GM23338 (cell line): ENCODE data around the gene C17orf100.

Experiments used
- CREB1 ChIP-seq: fragments of 250-450 bp; sonication (Bioruptor Pico); IDR thresholded peaks from 2 replicates; pipeline ENCODE4 v1.5.0; 2020; ENCODE audit warnings: low read depth, mild to moderate bottlenecking, moderate library complexity
- EZH2 ChIP-seq: fragments of 200-600 bp; sonication (generic); IDR thresholded peaks from one replicate; pipeline ENCODE4 v1.8.0; 2017; ENCODE audit warnings: antibody characterized with exemption, mild to moderate bottlenecking, low read depth; ENCODE audit not compliant: unreplicated experiment
- EZH2phosphoT487 ChIP-seq: fragments of 200-600 bp; sonication (generic); IDR thresholded peaks from one replicate; pipeline ENCODE4 v1.8.1; 2018; ENCODE audit warnings: antibody characterized with exemption; ENCODE audit not compliant: unreplicated experiment
- JUNB ChIP-seq: IDR thresholded peaks from one replicate; pipeline ENCODE4 v1.6.1; 2016; ENCODE audit warnings: antibody characterized with exemption; ENCODE audit not compliant: unreplicated experiment
- POLR2AphosphoS5 ChIP-seq: IDR thresholded peaks from 2 replicates; pipeline ENCODE4 v1.6.1; 2016; ENCODE audit warnings: antibody characterized with exemption, low read depth
- REST ChIP-seq: IDR thresholded peaks from one replicate; pipeline ENCODE4 v1.6.1; 2018; ENCODE audit warnings: antibody characterized with exemption; ENCODE audit not compliant: unreplicated experiment
- ZNF114 ChIP-seq: fragments of 250-450 bp; sonication (Bioruptor Pico); IDR thresholded peaks from 2 replicates; pipeline ENCODE4 v1.5.0; 2020; ENCODE audit warnings: mild to moderate bottlenecking, moderate library complexity
- ZNF331 ChIP-seq: fragments of 250-450 bp; sonication (Bioruptor Pico); IDR thresholded peaks from 2 replicates; pipeline ENCODE4 v1.5.0; 2020; ENCODE audit warnings: low read depth, mild to moderate bottlenecking, moderate library complexity
- ZNF462 ChIP-seq: fragments of 250-450 bp; sonication (Bioruptor Pico); IDR thresholded peaks from 2 replicates; pipeline ENCODE4 v1.5.0; 2020; ENCODE audit warnings: mild to moderate bottlenecking, moderate library complexity
- TF ChIP-seq, protein P1 (sequence below), 2 experiments: fragments of 200-600 bp in 1 of 2; sonication (generic) in 1 of 2; conservative IDR thresholded peaks; 2 replicates each; pipeline versions ENCODE4 v1.5.1 to v1.6.1; 2016 to 2017; ENCODE audit warnings: antibody characterized with exemption in 2 of 2, low read depth in 2 of 2, mild to moderate bottlenecking in 2 of 2, moderate library complexity in 1 of 2

- TF ChIP-seq, protein P1, sequence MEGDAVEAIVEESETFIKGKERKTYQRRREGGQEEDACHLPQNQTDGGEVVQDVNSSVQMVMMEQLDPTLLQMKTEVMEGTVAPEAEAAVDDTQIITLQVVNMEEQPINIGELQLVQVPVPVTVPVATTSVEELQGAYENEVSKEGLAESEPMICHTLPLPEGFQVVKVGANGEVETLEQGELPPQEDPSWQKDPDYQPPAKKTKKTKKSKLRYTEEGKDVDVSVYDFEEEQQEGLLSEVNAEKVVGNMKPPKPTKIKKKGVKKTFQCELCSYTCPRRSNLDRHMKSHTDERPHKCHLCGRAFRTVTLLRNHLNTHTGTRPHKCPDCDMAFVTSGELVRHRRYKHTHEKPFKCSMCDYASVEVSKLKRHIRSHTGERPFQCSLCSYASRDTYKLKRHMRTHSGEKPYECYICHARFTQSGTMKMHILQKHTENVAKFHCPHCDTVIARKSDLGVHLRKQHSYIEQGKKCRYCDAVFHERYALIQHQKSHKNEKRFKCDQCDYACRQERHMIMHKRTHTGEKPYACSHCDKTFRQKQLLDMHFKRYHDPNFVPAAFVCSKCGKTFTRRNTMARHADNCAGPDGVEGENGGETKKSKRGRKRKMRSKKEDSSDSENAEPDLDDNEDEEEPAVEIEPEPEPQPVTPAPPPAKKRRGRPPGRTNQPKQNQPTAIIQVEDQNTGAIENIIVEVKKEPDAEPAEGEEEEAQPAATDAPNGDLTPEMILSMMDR (conservative IDR thresholded peaks at IDR 0.05; ENCODE audit: low read depth in 2 of 2), result no peak
- no peak for TF ChIP-seq CREB1 (CRISPR knock-in tag)
- TF ChIP-seq EZH2phosphoT487, result no peak
- TF ChIP-seq EZH2, result no peak
- TF ChIP-seq ZNF331 (CRISPR knock-in tag), result no peak
- TF ChIP-seq JUNB, result no peak
- no peak for TF ChIP-seq POLR2AphosphoS5
- no peak for TF ChIP-seq ZNF114 (CRISPR knock-in tag)
- no peak for TF ChIP-seq ZNF462 (CRISPR knock-in tag)
- TF ChIP-seq REST, result no peak
Observed at GRCh38 chr17:6660805-6661463, 9.4 kb downstream of the C17orf100 start.
